K562 (cell line): ENCODE measurements around the gene BCL2L15. TPM values are rescaled to one million over a fixed set of nuclear protein-coding genes. Genes with fewer than 3 reads are reported as not detected.

Source experiments
- ATAC-seq: fragments of 200-7000 bp; cut with Tn5 transposase; 3 replicates; pipeline ENCODE4 v1.9.1; 2020; ENCODE audit warnings: moderate library complexity
- BruUV-seq: library from RNA; stranded (reverse); fragments of 400-500 nt; replicated peaks from 2 replicates; lab custom pipeline; 2021; lab: Mats Ljungman, UMichigan
- CTCF ChIA-PET: fragments of 300-600 bp; formaldehyde crosslinking; extraction: SDS; loops from one replicate; lab custom pipeline; 2021; ENCODE audit warnings: low intra/inter-chr PET ratio; lab: Yijun Ruan, JAX
- POLR2A ChIA-PET: fragments of 300-600, 350-650 bp; sonication (Branson Sonifier 250); formaldehyde crosslinking; extraction: SDS; loops from one replicate; lab custom pipeline; 2021; ENCODE audit warnings: antibody characterized with exemption, inconsistent platforms; lab: Yijun Ruan, JAX
- DNase-seq, 4 experiments: peaks; one replicate each; pipeline versions ENCODE4 v3.0.0 to v3.0.0-alpha.2; 2011 to 2018; ENCODE audit warnings: low spot score in 3 of 4, mixed read lengths in 3 of 4; ENCODE audit errors: extremely low read depth in 1 of 4
- FAIRE-seq: peaks from 2 replicates; lab custom pipeline; 2011; peaks lifted over from hg19 to GRCh38; lab: Jason Lieb, UNC
- H2AFZ ChIP-seq: 2 replicates; pipeline ENCODE4 v1.6.0; 2011; ENCODE audit warnings: low read depth, low read length, control low read depth, inconsistent platforms
- H3K27ac ChIP-seq: fragments of 200-600 bp; 3 replicates; pipeline ENCODE4 v1.8.0; 2011; ENCODE audit warnings: low read depth, mild to moderate bottlenecking, control low read depth, inconsistent platforms, low read length, moderate library complexity, mixed read lengths; ENCODE audit errors: extremely low read depth
- H3K27me3 ChIP-seq, 2 experiments: fragments of 300-600 bp in 1 of 2; 2 replicates in 1 of 2; 3 replicates in 1 of 2; pipeline versions ENCODE4 v1.6.0 to v1.8.0; 2011; ENCODE audit warnings: inconsistent platforms in 2 of 2, low read length in 2 of 2, mild to moderate bottlenecking in 1 of 2, mixed read lengths in 1 of 2, moderate library complexity in 1 of 2; ENCODE audit not compliant: control insufficient read depth in 2 of 2, insufficient read depth in 2 of 2
- H3K36me3 ChIP-seq: fragments of 300-600 bp; 3 replicates; pipeline ENCODE4 v1.8.0; 2011; ENCODE audit warnings: mild to moderate bottlenecking, low read length, inconsistent platforms; ENCODE audit not compliant: control insufficient read depth, insufficient read depth
- H3K4me1 ChIP-seq, 2 experiments: fragments of 200-600 bp in 1 of 2; replicated peaks in 1 of 2; 2 replicates in 1 of 2; 3 replicates in 1 of 2; pipeline versions ENCODE4 v1.5.1 to v1.8.0; 2011; ENCODE audit warnings: inconsistent platforms in 2 of 2, low read length in 2 of 2, mild to moderate bottlenecking in 1 of 2, mixed read lengths in 1 of 2, moderate library complexity in 1 of 2; ENCODE audit not compliant: control insufficient read depth in 2 of 2, insufficient read depth in 2 of 2
- H3K4me2 ChIP-seq: 2 replicates; pipeline ENCODE4 v1.6.1; 2011; ENCODE audit warnings: low read length, control low read depth, inconsistent platforms, mixed read lengths; ENCODE audit not compliant: insufficient read depth
- H3K4me3 ChIP-seq: fragments of 200-600 bp; sonication (generic), shearing (Covaris generic); 2 replicates; pipeline ENCODE4 v1.5.1; 2016; ENCODE audit warnings: control low read depth, inconsistent platforms
- H3K79me2 ChIP-seq: fragments of 200-600 bp; 3 replicates; pipeline ENCODE4 v1.8.0; 2011; ENCODE audit warnings: low read length, inconsistent platforms; ENCODE audit not compliant: control insufficient read depth, insufficient read depth
- H3K9ac ChIP-seq, 2 experiments: 2 replicates each; pipeline versions ENCODE4 v1.6.0 to v1.6.1; 2011; ENCODE audit warnings: low read depth in 2 of 2, low read length in 2 of 2, control low read depth in 1 of 2, inconsistent platforms in 1 of 2, mild to moderate bottlenecking in 1 of 2, mixed read lengths in 1 of 2; ENCODE audit not compliant: insufficient read depth in 1 of 2
- H3K9me1 ChIP-seq: one replicate; pipeline ENCODE4 v1.6.0; 2011; ENCODE audit warnings: inconsistent platforms, mild to moderate bottlenecking, low read length, moderate library complexity; ENCODE audit not compliant: control insufficient read depth, insufficient read depth
- H3K9me3 ChIP-seq: replicated peaks from 2 replicates; pipeline ENCODE4 v1.5.1; 2011; ENCODE audit warnings: low read depth, low read length, inconsistent platforms; ENCODE audit not compliant: control insufficient read depth, insufficient read depth
- H4K20me1 ChIP-seq: replicated peaks from 2 replicates; pipeline ENCODE4 v1.6.1; 2011; ENCODE audit warnings: low read length, inconsistent platforms, mixed read lengths; ENCODE audit not compliant: control insufficient read depth, insufficient read depth
- CHD2 ChIP-seq: IDR thresholded peaks from 2 replicates; pipeline ENCODE4 v1.6.1; 2011; ENCODE audit warnings: low read depth, low read length
- CREBBP ChIP-seq: IDR thresholded peaks from one replicate; pipeline ENCODE4 v1.6.1; 2012; ENCODE audit warnings: low read depth, mild to moderate bottlenecking, control low read depth, inconsistent platforms, low read length
- GTF2E2 ChIP-seq: fragments of 200-800 bp; sonication (Bioruptor generic); IDR thresholded peaks from 2 replicates; pipeline ENCODE4 v1.6.1; 2016; ENCODE audit warnings: missing genetic modification characterization, missing compliant biosample characterization
- HINFP ChIP-seq: fragments of 450-650 bp; conservative IDR thresholded peaks from 2 replicates; pipeline ENCODE4 v1.6.1; 2016; ENCODE audit warnings: missing genetic modification characterization, low read depth, mild to moderate bottlenecking, control low read depth, missing compliant biosample characterization
- KLF6 ChIP-seq: fragments of 250-450 bp; sonication (Bioruptor Pico); IDR thresholded peaks from 2 replicates; pipeline ENCODE4 v1.4.0; 2020; ENCODE audit warnings: mild to moderate bottlenecking, moderate library complexity, borderline replicate concordance
- LARP7 ChIP-seq: fragments of 450-650 bp; IDR thresholded peaks from 2 replicates; pipeline ENCODE4 v1.6.1; 2016
- NR2C1 ChIP-seq, 2 experiments: fragments of 450-650 bp; IDR thresholded peaks; 2 replicates each; pipeline ENCODE4 v1.6.1; 2017; ENCODE audit warnings: mild to moderate bottlenecking in 2 of 2, antibody characterized with exemption in 1 of 2, inconsistent platforms in 1 of 2, missing compliant biosample characterization in 1 of 2, missing genetic modification characterization in 1 of 2
- POLR2A ChIP-seq: fragments of 450-650 bp; conservative IDR thresholded peaks from 2 replicates; pipeline ENCODE4 v1.6.1; 2016
- TCF15 ChIP-seq: fragments of 250-450 bp; sonication (Bioruptor Pico); IDR thresholded peaks from 2 replicates; pipeline ENCODE4 v1.8.0; 2022; ENCODE audit warnings: moderate library complexity, mild to moderate bottlenecking, inconsistent platforms
- TGIF2 ChIP-seq: sonication (generic); formaldehyde crosslinking; IDR thresholded peaks from 2 replicates; pipeline ENCODE4 v1.8.1; 2022; ENCODE audit warnings: mild to moderate bottlenecking, missing genetic modification reagents, moderate library complexity
- ZBTB7A ChIP-seq: IDR thresholded peaks from 2 replicates; pipeline ENCODE4 v1.6.1; 2011; ENCODE audit warnings: low read depth, mild to moderate bottlenecking, low read length, moderate library complexity, borderline replicate concordance; ENCODE audit not compliant: control insufficient read depth
- ZNF253 ChIP-seq: fragments of 250-450 bp; sonication (Bioruptor Pico); conservative IDR thresholded peaks from 2 replicates; pipeline ENCODE4 v1.6.1; 2021; ENCODE audit warnings: mild to moderate bottlenecking
- ZNF830 ChIP-seq: fragments of 250-450 bp; sonication (Bioruptor Pico); IDR thresholded peaks from 2 replicates; pipeline ENCODE4 v1.5.0; 2021; ENCODE audit warnings: mild to moderate bottlenecking
- WGBS: fragments of 100-300 bp; shearing (Covaris generic); methylation state at CpG from one replicate; pipeline ENCODE4 v1.1.6; 2016; ENCODE audit warnings: low coverage, mixed read lengths; ENCODE audit not compliant: insufficient coverage; ENCODE audit errors: missing lambda C conversion rate; 5-methylcytosine and 5-hydroxymethylcytosine counted together
- in situ Hi-C: fragments of 300-500 bp; cut with MboI; formaldehyde crosslinking; loops from 4 replicates; pipeline ENCODE4 v1.15.0; 2018; ENCODE audit warnings: inconsistent platforms, mixed read lengths
- intact Hi-C: fragments of 100-400 bp; cut with micrococcal nuclease; formaldehyde crosslinking; loops from 2 replicates; pipeline ENCODE4 v1.14.2; 2022
- polyA plus RNA-seq, 8 experiments: library from polyadenylated mRNA; depleted of rRNA in 4 of 8; stranded (reverse) in 5 of 8; unstranded in 3 of 8; fragments of >200 nt; fragmentation: Nextera tagmentation in 2 of 8; fragmentation: Illumina TruSeq in 1 of 8; extraction: Ambion mirVana in 2 of 8; extraction: Trizol in 1 of 8; gene quantifications; 2 replicates each; pipeline versions ENCODE4 v1.2.1 to v1.2.3, GENCODE V29; 2011 to 2014; ENCODE audit warnings: inconsistent platforms in 1 of 8, missing spikeins in 1 of 8
- total RNA-seq, 7 experiments: library from RNA; depleted of rRNA in 6 of 7; stranded (reverse); fragments of >200 nt in 6 of 7; fragmentation: Illumina TruSeq in 2 of 7; extraction: Trizol in 2 of 7; gene quantifications; 2 replicates each; pipeline versions ENCODE4 v1.2.1 to v1.2.3, GENCODE V29; 2011 to 2021; ENCODE audit warnings: low replicate concordance in 1 of 7
- TF ChIP-seq, protein P1 (sequence below): sonication (generic); formaldehyde crosslinking; IDR thresholded peaks from 2 replicates; pipeline ENCODE4 v1.8.1; 2023; ENCODE audit warnings: missing genetic modification reagents, mild to moderate bottlenecking, borderline replicate concordance
- TF ChIP-seq, protein P2 (sequence below): fragments of 250-450 bp; sonication (Bioruptor Pico); IDR thresholded peaks from 2 replicates; pipeline ENCODE4 v1.8.0; 2021; ENCODE audit warnings: moderate library complexity, mild to moderate bottlenecking, inconsistent platforms

Gene BCL2L15
- total and polyA plus RNA-seq, 9 of the 15 experiments (the other 6 are each of a cell fraction or from before 2014, with no cell fraction given) = 0.06 to 0.42 (median 0.28) TPM; not detected in 1

GRCh38 chr1:113858418-113858817, 29.0 kb downstream of the BCL2L15 start:
- H3K4me2 ChIP-seq = no peak overlapping the region
- no peak for FAIRE-seq
- ATAC-seq = peak; percentile 12; the same call in 2 of the 3 replicates
- H2AFZ ChIP-seq = 0 out of 2 replicates have a peak overlapping the region, but pooled peaks have one; percentile 7
- H3K4me1 ChIP-seq = peaks cover 4 to 13% of the 10 kb centered on the region in 2 experiments; a peak in 3 of 5 replicates
- no peak overlapping the region for H3K27ac ChIP-seq
- no peaks in the 10 kb centered on the region for H3K27me3 ChIP-seq
- POLR2A ChIA-PET = interaction anchor here (0.9 to 1.3 kb wide), 3 partner anchors 8 to 46 kb away, joined by 3 to 4 read pairs (median 3); partner anchors contain the start of gene RSBN1
- in situ Hi-C loops = no loop called here
- WGBS = 55% methylated on average over 3 of the region's 3 CpGs
- no peaks in the 10 kb centered on the region for H3K79me2 ChIP-seq
- TF ChIP-seq TCF15 (CRISPR knock-in tag) (no peak), ZNF253 (no peak), CREBBP (no peak), HINFP (no peak), POLR2A (no peak), LARP7 (no peak), NR2C1 (IDR thresholded peaks at IDR 0.05) (no peak), NR2C1 (tag; IDR thresholded peaks at IDR 0.05) (no peak), TGIF2 (CRISPR knock-in tag) (no peak), GTF2E2 (tag) (no peak), ZBTB7A (no peak), ZNF830 (CRISPR knock-in tag) (no peak), KLF6 (CRISPR knock-in tag) (no peak), CHD2 (no peak)
- TF ChIP-seq, protein P1, sequence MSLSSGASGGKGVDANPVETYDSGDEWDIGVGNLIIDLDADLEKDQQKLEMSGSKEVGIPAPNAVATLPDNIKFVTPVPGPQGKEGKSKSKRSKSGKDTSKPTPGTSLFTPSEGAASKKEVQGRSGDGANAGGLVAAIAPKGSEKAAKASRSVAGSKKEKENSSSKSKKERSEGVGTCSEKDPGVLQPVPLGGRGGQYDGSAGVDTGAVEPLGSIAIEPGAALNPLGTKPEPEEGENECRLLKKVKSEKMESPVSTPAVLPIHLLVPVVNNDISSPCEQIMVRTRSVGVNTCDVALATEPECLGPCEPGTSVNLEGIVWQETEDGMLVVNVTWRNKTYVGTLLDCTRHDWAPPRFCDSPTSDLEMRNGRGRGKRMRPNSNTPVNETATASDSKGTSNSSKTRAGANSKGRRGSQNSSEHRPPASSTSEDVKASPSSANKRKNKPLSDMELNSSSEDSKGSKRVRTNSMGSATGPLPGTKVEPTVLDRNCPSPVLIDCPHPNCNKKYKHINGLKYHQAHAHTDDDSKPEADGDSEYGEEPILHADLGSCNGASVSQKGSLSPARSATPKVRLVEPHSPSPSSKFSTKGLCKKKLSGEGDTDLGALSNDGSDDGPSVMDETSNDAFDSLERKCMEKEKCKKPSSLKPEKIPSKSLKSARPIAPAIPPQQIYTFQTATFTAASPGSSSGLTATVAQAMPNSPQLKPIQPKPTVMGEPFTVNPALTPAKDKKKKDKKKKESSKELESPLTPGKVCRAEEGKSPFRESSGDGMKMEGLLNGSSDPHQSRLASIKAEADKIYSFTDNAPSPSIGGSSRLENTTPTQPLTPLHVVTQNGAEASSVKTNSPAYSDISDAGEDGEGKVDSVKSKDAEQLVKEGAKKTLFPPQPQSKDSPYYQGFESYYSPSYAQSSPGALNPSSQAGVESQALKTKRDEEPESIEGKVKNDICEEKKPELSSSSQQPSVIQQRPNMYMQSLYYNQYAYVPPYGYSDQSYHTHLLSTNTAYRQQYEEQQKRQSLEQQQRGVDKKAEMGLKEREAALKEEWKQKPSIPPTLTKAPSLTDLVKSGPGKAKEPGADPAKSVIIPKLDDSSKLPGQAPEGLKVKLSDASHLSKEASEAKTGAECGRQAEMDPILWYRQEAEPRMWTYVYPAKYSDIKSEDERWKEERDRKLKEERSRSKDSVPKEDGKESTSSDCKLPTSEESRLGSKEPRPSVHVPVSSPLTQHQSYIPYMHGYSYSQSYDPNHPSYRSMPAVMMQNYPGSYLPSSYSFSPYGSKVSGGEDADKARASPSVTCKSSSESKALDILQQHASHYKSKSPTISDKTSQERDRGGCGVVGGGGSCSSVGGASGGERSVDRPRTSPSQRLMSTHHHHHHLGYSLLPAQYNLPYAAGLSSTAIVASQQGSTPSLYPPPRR (CRISPR knock-in tag) = no peak
- TF ChIP-seq, protein P2, sequence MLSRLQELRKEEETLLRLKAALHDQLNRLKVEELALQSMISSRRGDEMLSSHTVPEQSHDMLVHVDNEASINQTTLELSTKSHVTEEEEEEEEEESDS = no peak
- BruUV-seq = no TSS peak
- CTCF ChIA-PET = no interaction called here
- no peaks in the 10 kb centered on the region for H3K9me3 ChIP-seq
- H4K20me1 ChIP-seq = no peaks in the 10 kb centered on the region
- no peak overlapping the region for H3K9ac ChIP-seq
- intact Hi-C loops = no loop called here
- no peaks in the 10 kb centered on the region for H3K36me3 ChIP-seq
- no peaks in the 10 kb centered on the region for H3K9me1 ChIP-seq
- no peak overlapping the region for H3K4me3 ChIP-seq
- DNase-seq = no peak
